Lung (tissue), 16 donors: ENCODE data around the gene MBD3L2B. TPM values are rescaled to one million over a fixed set of nuclear protein-coding genes. Genes with fewer than 3 reads are reported as not detected.
"Not testable (repeated sequence)": the region's sequence is repeated elsewhere in the genome, so short reads cannot be mapped to it uniquely, and the experiment has no call there.

ENCODE experiments used
- ATAC-seq: fragments of 200-7000 bp; cut with Tn5 transposase; one replicate; pipeline ENCODE4 v1.9.1; 2020; ENCODE audit warnings: moderate number of reproducible peaks; ENCODE audit not compliant: insufficient read depth, low FRiP score
- DNase-seq, 3 donors: peaks; one replicate each; pipeline ENCODE4 v3.0.0-alpha.2; 2013 to 2017
- H3K27ac ChIP-seq, 2 donors: one replicate each; pipeline ENCODE4 v1.5.1; 2013; ENCODE audit warnings: mild to moderate bottlenecking in 2 of 2, moderate library complexity in 2 of 2, control low read depth in 1 of 2, inconsistent platforms in 1 of 2, low read depth in 1 of 2, low read length in 1 of 2
- H3K27me3 ChIP-seq, 3 donors: one replicate each; pipeline ENCODE4 v1.5.1; 2013; ENCODE audit warnings: low read length in 2 of 3; ENCODE audit not compliant: control insufficient read depth in 3 of 3, insufficient read depth in 3 of 3
- H3K36me3 ChIP-seq, 4 donors: one replicate each; pipeline ENCODE4 v1.5.1; 2013; ENCODE audit warnings: low read length in 4 of 4, mild to moderate bottlenecking in 1 of 4, moderate library complexity in 1 of 4; ENCODE audit not compliant: control insufficient read depth in 4 of 4, insufficient read depth in 4 of 4
- H3K4me1 ChIP-seq, 5 donors: one replicate each; pipeline ENCODE4 v1.5.1; 2013; ENCODE audit warnings: low read length in 5 of 5, mild to moderate bottlenecking in 2 of 5, moderate library complexity in 1 of 5; ENCODE audit not compliant: control insufficient read depth in 5 of 5, insufficient read depth in 5 of 5
- H3K4me3 ChIP-seq: one replicate; pipeline ENCODE4 v1.5.1; 2013; ENCODE audit warnings: mild to moderate bottlenecking, control low read depth, moderate library complexity
- H3K9ac ChIP-seq, 2 donors: one replicate each; pipeline ENCODE4 v1.5.1; 2013; ENCODE audit warnings: low read length in 2 of 2, control low read depth in 1 of 2; ENCODE audit not compliant: insufficient read depth in 1 of 2
- H3K9me3 ChIP-seq, 4 donors: one replicate each; pipeline ENCODE4 v1.5.1; 2013; ENCODE audit warnings: low read length in 3 of 4, mild to moderate bottlenecking in 1 of 4, moderate library complexity in 1 of 4; ENCODE audit not compliant: control insufficient read depth in 4 of 4, insufficient read depth in 3 of 4
- WGBS, 2 donors: extraction: QIAGEN DNeasy Blood & Tissue Kit; methylation state at CpG; one replicate each; pipeline ENCODE4 v1.1.7; 2013; 5-methylcytosine and 5-hydroxymethylcytosine counted together
- long read RNA-seq, 5 donors: transcript quantifications; one replicate each; lab custom pipeline, GENCODE V29; 2026
- polyA plus RNA-seq, 2 donors: library from polyadenylated mRNA; stranded (reverse); fragments of 200-250 nt; gene quantifications; one replicate each; pipeline ENCODE4 v1.2.1, GENCODE V29; 2013
- total RNA-seq, 2 donors: library from RNA; depleted of rRNA in 1 of 2; stranded (reverse); fragments of >200 nt in 1 of 2; gene quantifications; one replicate each; pipeline ENCODE4 v1.2.1, GENCODE V29; 2014 to 2021
- TF ChIP-seq, protein P1 (sequence below): IDR thresholded peaks from 2 replicates; pipeline ENCODE4 v1.5.1; 2012; ENCODE audit warnings: mild to moderate bottlenecking; ENCODE audit errors: control extremely low read depth, extremely low read depth
- donor health status: control.
- donor health status: control.
- donor health status: Bipolar disorder and iron deficiency.
- donor health status: healthy.
- donor health status: DM: yes; HTN: yes; CAD: no.

Gene MBD3L2B
- not detected for total RNA-seq
- not detected for polyA plus RNA-seq
- long read RNA-seq, donor 1 = 0 reads
- long read RNA-seq, donor 2 = 0 reads
- long read RNA-seq, donor 3 = 0 reads
- long read RNA-seq, donor 4 = 0 reads
- long read RNA-seq, donor 5 = 0 reads

DNA sequence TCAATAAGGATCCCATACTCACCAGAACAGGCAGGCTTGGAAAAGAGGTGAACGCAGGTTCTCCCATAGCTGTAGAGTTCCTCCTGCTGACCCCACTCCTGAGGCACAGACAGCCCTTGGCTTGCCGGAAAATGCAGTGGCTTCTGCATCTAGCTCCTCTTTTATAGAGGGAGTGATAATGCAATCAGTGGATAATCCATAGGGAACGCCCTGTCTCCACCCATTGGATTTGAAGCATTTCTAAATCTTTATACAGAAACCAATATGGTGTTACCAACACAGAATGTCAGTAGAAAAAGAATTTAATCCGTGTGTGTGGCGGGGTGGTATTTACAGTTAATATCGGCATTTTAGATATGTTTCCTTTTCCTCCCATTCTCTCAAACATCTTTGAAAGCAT lies at the start of gene MBD3L2B:
Gene MBD3L2B, minus strand, starts transcription at position 101 of the 400 bp plus-strand sequence. Its CDS starts 34 bp downstream, at position 67.
- H3K4me1 ChIP-seq, H3K9me3 ChIP-seq, H3K4me3 ChIP-seq, ATAC-seq, DNase-seq, H3K36me3 ChIP-seq, H3K9ac ChIP-seq, H3K27ac ChIP-seq, H3K27me3 ChIP-seq: not testable (repeated sequence)
- no CpG with 5 or more reads among the region's 6 CpGs for WGBS, 2 donors

GRCh38 chr19:7069904-7070226 lies 48.6 kb upstream of the MBD3L2B start:
- Histone ChIP-seq H3K27ac (peak overlapping the region; percentile 50 to 93), H3K9ac (peak overlapping the region; percentile 63 to 74), H3K4me1 (peaks cover 0 to 8% (median 6%) of the 10 kb centered on the region in 5 donors), H3K9me3 (peaks cover 0 to 5% (median 0%) of the 10 kb centered on the region in 4 donors), H3K27me3 (no peaks in the 10 kb centered on the region), H3K4me3 (peak overlapping the region; percentile 95), H3K36me3 (peaks cover 16 to 21% (median 20%) of the 10 kb centered on the region in 4 donors)
- peak in 2 of 3 donors; percentile 14 to 17 for DNase-seq
- TF ChIP-seq, protein P1, sequence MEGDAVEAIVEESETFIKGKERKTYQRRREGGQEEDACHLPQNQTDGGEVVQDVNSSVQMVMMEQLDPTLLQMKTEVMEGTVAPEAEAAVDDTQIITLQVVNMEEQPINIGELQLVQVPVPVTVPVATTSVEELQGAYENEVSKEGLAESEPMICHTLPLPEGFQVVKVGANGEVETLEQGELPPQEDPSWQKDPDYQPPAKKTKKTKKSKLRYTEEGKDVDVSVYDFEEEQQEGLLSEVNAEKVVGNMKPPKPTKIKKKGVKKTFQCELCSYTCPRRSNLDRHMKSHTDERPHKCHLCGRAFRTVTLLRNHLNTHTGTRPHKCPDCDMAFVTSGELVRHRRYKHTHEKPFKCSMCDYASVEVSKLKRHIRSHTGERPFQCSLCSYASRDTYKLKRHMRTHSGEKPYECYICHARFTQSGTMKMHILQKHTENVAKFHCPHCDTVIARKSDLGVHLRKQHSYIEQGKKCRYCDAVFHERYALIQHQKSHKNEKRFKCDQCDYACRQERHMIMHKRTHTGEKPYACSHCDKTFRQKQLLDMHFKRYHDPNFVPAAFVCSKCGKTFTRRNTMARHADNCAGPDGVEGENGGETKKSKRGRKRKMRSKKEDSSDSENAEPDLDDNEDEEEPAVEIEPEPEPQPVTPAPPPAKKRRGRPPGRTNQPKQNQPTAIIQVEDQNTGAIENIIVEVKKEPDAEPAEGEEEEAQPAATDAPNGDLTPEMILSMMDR = no peak
- ATAC-seq = no peak
- WGBS, 2 donors = 0% methylated on average over 12 of the region's 12 CpGs

GRCh38 chr19:7069042-7069903 lies 48.0 kb upstream of the MBD3L2B start, which contains the start of gene ZNF557:
ZNF557 (plus strand) TSS chr19:7069703; CDS start chr19:7075075, 5,372 bp downstream.
- 0 to 1% methylated on average over 56 of the region's 56 CpGs for WGBS, 2 donors
- H3K9ac ChIP-seq = peak within 1 kb of the TSS; percentile 63 to 74
- DNase-seq (peak; percentile 97 to 98 (median 98)), ATAC-seq (peak; percentile 99)
- H3K27ac ChIP-seq = peak within 1 kb of the TSS; percentile 50 to 93
- H3K4me1 ChIP-seq = peaks cover 0 to 8% (median 6%) of the 10 kb centered on the region in 5 donors
- no peaks in the 10 kb centered on the region for H3K9me3 ChIP-seq
- peaks cover 15 to 19% (median 15%) of the 10 kb centered on the region in 4 donors for H3K36me3 ChIP-seq
- H3K4me3 ChIP-seq = peak within 1 kb of the TSS; percentile 95
- TF ChIP-seq, protein P1 = no peak
- no peaks in the 10 kb centered on the region for H3K27me3 ChIP-seq

DNA sequence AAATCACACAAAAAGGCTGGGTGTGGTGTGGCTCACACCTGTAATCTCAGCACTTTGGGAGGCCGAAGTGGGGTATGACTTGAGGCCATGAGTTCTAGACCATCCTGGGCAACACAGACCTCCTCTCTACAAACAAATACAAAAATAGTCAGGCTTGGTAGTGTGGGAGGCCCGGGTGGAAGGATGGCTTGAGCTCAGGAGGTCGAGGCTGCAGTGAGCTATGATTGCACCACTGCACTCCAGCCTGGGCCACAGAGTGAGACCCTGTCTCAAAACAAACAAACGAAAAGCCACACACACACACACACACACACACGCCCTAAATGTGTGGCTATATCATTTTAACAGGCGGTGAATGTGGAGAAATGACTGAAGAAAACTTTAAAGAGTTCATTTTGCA lies 47.4 kb upstream of the MBD3L2B start:
- TF ChIP-seq, protein P1 = no peak

More for the DNA sequence above, 47.4 kb upstream of the MBD3L2B start:
- peak overlapping the region in 1 of 2 donors; percentile 39 for H3K27ac ChIP-seq
- H3K9ac ChIP-seq = no peak overlapping the region
- peaks cover 10 to 19% (median 13%) of the 10 kb centered on the region in 4 donors for H3K36me3 ChIP-seq
- peaks cover 0 to 8% (median 6%) of the 10 kb centered on the region in 5 donors for H3K4me1 ChIP-seq
- ATAC-seq = no peak
- no peak overlapping the region for H3K4me3 ChIP-seq
- DNase-seq = no peak
- no peaks in the 10 kb centered on the region for H3K27me3 ChIP-seq
- WGBS, 2 donors = 85 to 89% methylated on average over 6 of the region's 6 CpGs
- no peaks in the 10 kb centered on the region for H3K9me3 ChIP-seq
